GM19455 (cell line): ENCODE results near the gene RNF144B.
"Not testable (repeated sequence)": the region's sequence is repeated elsewhere in the genome, so short reads cannot be mapped to it uniquely, and the experiment has no call there.

Experiments used
- ATAC-seq: cut with Tn5 transposase; IDR thresholded peaks from one replicate; pipeline ENCODE4 v1.9.1; 2021; ENCODE audit not compliant: unreplicated experiment

RNF144B gene

GRCh38 chr6:18406955-18407749 lies 20.0 kb downstream of the RNF144B start:
- no peak for ATAC-seq

GRCh38 chr6:18409602-18410001 lies 22.5 kb downstream of the RNF144B start:
- ATAC-seq: not testable (repeated sequence)

- no peak for ATAC-seq
These were observed 23.3 kb downstream of the RNF144B start for GRCh38 chr6:18410412-18410811.

- ATAC-seq: no peak
These were observed 24.9 kb downstream of the RNF144B start for GRCh38 chr6:18412068-18412467.

GRCh38 chr6:18412644-18413043 lies 25.5 kb downstream of the RNF144B start:
- ATAC-seq: no peak

- ATAC-seq: no peak
These were observed 26.2 kb downstream of the RNF144B start for GRCh38 chr6:18413381-18413780.

- ATAC-seq: no peak
These were observed 27.0 kb downstream of the RNF144B start for GRCh38 chr6:18414116-18414515.

- ATAC-seq: no peak
These were observed 28.1 kb downstream of the RNF144B start for GRCh38 chr6:18415207-18415606.

GRCh38 chr6:18415671-18416340 lies 28.7 kb downstream of the RNF144B start:
- no peak for ATAC-seq

- ATAC-seq: no peak
These were observed 29.2 kb downstream of the RNF144B start for GRCh38 chr6:18416341-18416679.

- no peak for ATAC-seq
These were observed 33.2 kb downstream of the RNF144B start for GRCh38 chr6:18420328-18420727.

GRCh38 chr6:18422136-18422535 lies 35.0 kb downstream of the RNF144B start:
- no peak for ATAC-seq

GRCh38 chr6:18423426-18423825 lies 36.3 kb downstream of the RNF144B start:
- no peak for ATAC-seq

- no peak for ATAC-seq
These were observed 37.1 kb downstream of the RNF144B start for GRCh38 chr6:18424201-18424600.

- no peak for ATAC-seq
These were observed 38.1 kb downstream of the RNF144B start for GRCh38 chr6:18425218-18425617.

- ATAC-seq: no peak
These were observed 40.1 kb downstream of the RNF144B start for GRCh38 chr6:18427296-18427695.

- ATAC-seq: no peak
These were observed 42.6 kb downstream of the RNF144B start for GRCh38 chr6:18429655-18430297.

- no peak for ATAC-seq
These were observed 44.4 kb downstream of the RNF144B start for GRCh38 chr6:18431581-18431980.

GRCh38 chr6:18432180-18432579 lies 45.0 kb downstream of the RNF144B start:
- ATAC-seq: no peak

GRCh38 chr6:18432619-18433018 lies 45.5 kb downstream of the RNF144B start:
- ATAC-seq: no peak

GRCh38 chr6:18433059-18433458 lies 45.9 kb downstream of the RNF144B start:
- ATAC-seq: no peak

- ATAC-seq: no peak
These were observed 49.2 kb downstream of the RNF144B start for GRCh38 chr6:18436341-18436740.
